NT2/D1 (cell line): ENCODE results near the gene TMEM52B.

ENCODE experiments used
- SUZ12 ChIP-seq: IDR thresholded peaks from 2 replicates; pipeline ENCODE4 v1.6.1; 2011; ENCODE audit not compliant: insufficient read length, insufficient read depth; ENCODE audit errors: extremely low read depth
- YY1 ChIP-seq: IDR thresholded peaks from 2 replicates; pipeline ENCODE4 v1.6.1; 2011; ENCODE audit not compliant: insufficient read length, insufficient read depth

GRCh38 chr12:10218021-10218420 is 39.2 kb downstream of the TMEM52B start:
- no peak for TF ChIP-seq SUZ12
- no peak for TF ChIP-seq YY1
